OCI-LY7 (cell line): ENCODE measurements around the gene GOLT1A. TPM values are rescaled to one million over a fixed set of nuclear protein-coding genes. Genes with fewer than 3 reads are reported as not detected.

Experiments
- BruUV-seq: library from RNA; stranded (reverse); fragments of 400-500 nt; replicated peaks from 2 replicates; lab custom pipeline; 2021; lab: Mats Ljungman, UMichigan
- CTCF ChIA-PET: fragments of 300-600 bp; sonication (Branson Sonifier 250); formaldehyde crosslinking; loops from one replicate; lab custom pipeline; 2022; ENCODE audit warnings: antibody characterized with exemption; ENCODE audit not compliant: unreplicated experiment; lab: Charles Lee
- POLR2A ChIA-PET: fragments of 300-600 bp; sonication (Branson Sonifier 250); formaldehyde crosslinking; loops from one replicate; lab custom pipeline; 2022; ENCODE audit warnings: antibody characterized with exemption; lab: Charles Lee
- DNase-seq: peaks from one replicate; pipeline ENCODE4 v3.0.0-alpha.2; 2015; ENCODE audit warnings: low spot score
- H2AFZ ChIP-seq: fragments of 200-600 bp; sonication (generic), shearing (Covaris generic); 2 replicates; pipeline ENCODE4 v1.6.1; 2014; ENCODE audit warnings: mild to moderate bottlenecking, antibody characterized with exemption, low read length, moderate library complexity
- H3K27ac ChIP-seq: fragments of 200-600 bp; sonication (generic); 2 replicates; pipeline ENCODE4 v1.5.1; 2014; ENCODE audit warnings: mixed run types, low read depth, mild to moderate bottlenecking, moderate library complexity, low read length, inconsistent platforms; ENCODE audit not compliant: poor library complexity, severe bottlenecking
- H3K36me3 ChIP-seq: fragments of 200-600 bp; sonication (generic); 2 replicates; pipeline ENCODE4 v1.6.1; 2014; ENCODE audit warnings: mild to moderate bottlenecking, antibody characterized with exemption, low read length, moderate library complexity, mixed read lengths; ENCODE audit not compliant: insufficient read depth
- H3K4me1 ChIP-seq: fragments of 200-600 bp; sonication (generic); 2 replicates; pipeline ENCODE4 v1.5.1; 2014; ENCODE audit warnings: mild to moderate bottlenecking, low read length; ENCODE audit not compliant: insufficient read depth, poor library complexity, severe bottlenecking
- H3K4me2 ChIP-seq: fragments of 200-600 bp; sonication (generic); 2 replicates; pipeline ENCODE4 v1.6.1; 2014; ENCODE audit warnings: mild to moderate bottlenecking, low read length
- H3K4me3 ChIP-seq: fragments of 200-600 bp; sonication (generic); 2 replicates; pipeline ENCODE4 v1.5.1; 2014; ENCODE audit warnings: mild to moderate bottlenecking, low read depth, low read length; ENCODE audit not compliant: poor library complexity, severe bottlenecking
- H3K79me2 ChIP-seq: fragments of 200-600 bp; sonication (generic); 2 replicates; pipeline ENCODE4 v1.6.1; 2016; ENCODE audit warnings: low read depth, mild to moderate bottlenecking, low read length, moderate library complexity, mixed read lengths; ENCODE audit not compliant: insufficient read depth
- H3K9me2 ChIP-seq: fragments of 200-600 bp; sonication (generic); 2 replicates; pipeline ENCODE4 v1.6.1; 2016; ENCODE audit warnings: mild to moderate bottlenecking, low read length, mixed read lengths; ENCODE audit not compliant: insufficient read depth
- H3K9me3 ChIP-seq: fragments of 200-600 bp; sonication (generic); 2 replicates; pipeline ENCODE4 v1.6.1; 2014; ENCODE audit warnings: mild to moderate bottlenecking, mixed run types, low read length, mixed read lengths
- H4K20me1 ChIP-seq: fragments of 200-600 bp; sonication (generic); 2 replicates; pipeline ENCODE4 v1.6.1; 2014; ENCODE audit warnings: mild to moderate bottlenecking, antibody characterized with exemption, low read length, moderate library complexity, mixed read lengths; ENCODE audit not compliant: insufficient read depth
- EZH2phosphoT487 ChIP-seq: fragments of 200-600 bp; sonication (generic); IDR thresholded peaks from 2 replicates; pipeline ENCODE4 v1.6.1; 2018; ENCODE audit warnings: low read depth, borderline replicate concordance, mild to moderate bottlenecking, mixed run types, antibody characterized with exemption, low read length, moderate library complexity, mixed read lengths
- intact Hi-C: fragments of 100-400 bp; cut with micrococcal nuclease; formaldehyde crosslinking; loops from one replicate; pipeline ENCODE4 v1.10.0; 2022; ENCODE audit not compliant: unreplicated experiment
- total RNA-seq, 2 experiments: library from RNA; depleted of rRNA in 1 of 2; stranded (reverse); fragments of >200 nt in 1 of 2; shearing (Covaris generic) in 1 of 2; gene quantifications; 2 replicates each; pipeline ENCODE4 v1.2.3, GENCODE V29; 2014 to 2022
- TF ChIP-seq, protein P1 (sequence below): fragments of 200-600 bp; sonication (generic); conservative IDR thresholded peaks from 2 replicates; pipeline ENCODE4 v1.5.1; 2014; ENCODE audit warnings: mild to moderate bottlenecking, antibody characterized with exemption, low read length, moderate library complexity, mixed read lengths

The GOLT1A gene
- total RNA-seq, 2 experiments from 2014 or later, result not detected

DNA sequence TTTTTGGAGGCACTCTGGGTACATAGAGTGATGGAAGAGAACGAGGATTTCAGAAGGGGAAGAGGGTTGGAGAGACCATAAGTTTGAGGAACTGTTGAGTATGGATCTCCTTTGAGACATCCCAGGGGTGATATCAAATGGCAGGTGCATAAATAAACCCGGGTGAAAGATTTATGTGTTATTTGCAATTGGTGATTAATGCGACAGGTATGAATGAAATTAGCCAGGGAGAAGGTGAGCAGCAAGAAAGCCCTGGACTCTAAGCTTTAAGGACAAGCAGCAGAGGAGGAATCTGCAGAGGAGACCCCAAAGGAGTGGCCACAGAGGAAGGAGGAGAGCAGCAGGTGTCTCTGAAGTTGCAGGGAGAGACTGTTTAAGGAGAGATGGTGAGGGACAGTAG, 38.8 kb downstream of the GOLT1A start:
- Histone ChIP-seq H3K79me2 (no peaks in the 10 kb centered on the region), H3K4me3 (no peak overlapping the region), H3K9me3 (peaks cover 7% of the 10 kb centered on the region; the same call in 1 of the 2 replicates), H4K20me1 (no peaks in the 10 kb centered on the region), H3K4me1 (no peaks in the 10 kb centered on the region), H3K9me2 (no peaks in the 10 kb centered on the region), H3K36me3 (no peaks in the 10 kb centered on the region), H2AFZ (no peak overlapping the region), H3K4me2 (no peak overlapping the region), H3K27ac (no peak overlapping the region)
- BruUV-seq, result no TSS peak
- POLR2A ChIA-PET, result no interaction called here
- intact Hi-C loops, result no loop called here
- TF ChIP-seq, protein P1, sequence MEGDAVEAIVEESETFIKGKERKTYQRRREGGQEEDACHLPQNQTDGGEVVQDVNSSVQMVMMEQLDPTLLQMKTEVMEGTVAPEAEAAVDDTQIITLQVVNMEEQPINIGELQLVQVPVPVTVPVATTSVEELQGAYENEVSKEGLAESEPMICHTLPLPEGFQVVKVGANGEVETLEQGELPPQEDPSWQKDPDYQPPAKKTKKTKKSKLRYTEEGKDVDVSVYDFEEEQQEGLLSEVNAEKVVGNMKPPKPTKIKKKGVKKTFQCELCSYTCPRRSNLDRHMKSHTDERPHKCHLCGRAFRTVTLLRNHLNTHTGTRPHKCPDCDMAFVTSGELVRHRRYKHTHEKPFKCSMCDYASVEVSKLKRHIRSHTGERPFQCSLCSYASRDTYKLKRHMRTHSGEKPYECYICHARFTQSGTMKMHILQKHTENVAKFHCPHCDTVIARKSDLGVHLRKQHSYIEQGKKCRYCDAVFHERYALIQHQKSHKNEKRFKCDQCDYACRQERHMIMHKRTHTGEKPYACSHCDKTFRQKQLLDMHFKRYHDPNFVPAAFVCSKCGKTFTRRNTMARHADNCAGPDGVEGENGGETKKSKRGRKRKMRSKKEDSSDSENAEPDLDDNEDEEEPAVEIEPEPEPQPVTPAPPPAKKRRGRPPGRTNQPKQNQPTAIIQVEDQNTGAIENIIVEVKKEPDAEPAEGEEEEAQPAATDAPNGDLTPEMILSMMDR, result no peak
- no peak for TF ChIP-seq EZH2phosphoT487
- DNase-seq, result no peak
- CTCF ChIA-PET, result no interaction called here

DNA sequence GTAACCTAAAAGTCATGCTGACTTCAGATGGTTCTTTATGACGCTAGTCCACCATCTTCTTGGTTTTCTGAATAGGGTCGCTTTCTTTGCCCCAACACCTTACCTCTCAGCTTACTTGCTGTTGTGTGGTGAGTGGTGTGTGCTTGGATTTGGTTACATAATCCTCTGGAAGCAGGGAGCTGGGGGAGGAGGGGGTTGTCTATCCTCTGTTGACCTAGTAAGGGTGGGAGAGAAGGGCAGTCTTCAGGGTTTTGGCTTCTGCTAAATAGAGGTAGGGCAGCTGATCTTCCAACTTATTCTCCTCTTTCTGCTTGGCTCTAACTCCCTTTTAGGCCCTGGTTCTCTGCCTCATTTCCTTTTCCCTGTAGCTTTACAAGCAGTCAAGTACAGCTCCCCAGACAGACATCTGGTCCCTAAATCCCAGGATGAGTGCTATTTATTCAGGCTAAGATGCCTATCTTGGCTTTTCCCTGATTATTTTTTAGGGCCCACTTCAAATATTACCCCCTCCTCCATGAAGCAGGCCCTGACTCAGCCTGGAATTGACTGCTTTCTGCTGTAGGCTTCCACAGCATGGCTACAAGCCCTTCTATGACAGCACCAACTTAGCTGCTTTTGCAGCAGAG, 41.3 kb downstream of the GOLT1A start:
- Histone ChIP-seq H3K36me3 (no peaks in the 10 kb centered on the region), H3K27ac (no peak overlapping the region), H3K4me1 (no peaks in the 10 kb centered on the region), H3K9me3 (peaks cover 16% of the 10 kb centered on the region; the same call in 1 of the 2 replicates), H3K4me3 (no peak overlapping the region), H3K4me2 (no peak overlapping the region), H3K79me2 (no peaks in the 10 kb centered on the region), H3K9me2 (no peaks in the 10 kb centered on the region), H2AFZ (no peak overlapping the region), H4K20me1 (no peaks in the 10 kb centered on the region)
- intact Hi-C loops, result no loop called here
- CTCF ChIA-PET, result interaction anchor here (0.6 kb wide), 1 partner anchor 28 kb away, joined by 3 read pairs; no protein-coding TSS in a partner anchor
- TF ChIP-seq, protein P1, result no peak
- TF ChIP-seq EZH2phosphoT487, result no peak
- POLR2A ChIA-PET, result interaction anchor here (1.0 kb wide), 1 partner anchor 18 kb away, joined by 4 read pairs; no protein-coding TSS in a partner anchor
- DNase-seq, result no peak
- no TSS peak for BruUV-seq

DNA sequence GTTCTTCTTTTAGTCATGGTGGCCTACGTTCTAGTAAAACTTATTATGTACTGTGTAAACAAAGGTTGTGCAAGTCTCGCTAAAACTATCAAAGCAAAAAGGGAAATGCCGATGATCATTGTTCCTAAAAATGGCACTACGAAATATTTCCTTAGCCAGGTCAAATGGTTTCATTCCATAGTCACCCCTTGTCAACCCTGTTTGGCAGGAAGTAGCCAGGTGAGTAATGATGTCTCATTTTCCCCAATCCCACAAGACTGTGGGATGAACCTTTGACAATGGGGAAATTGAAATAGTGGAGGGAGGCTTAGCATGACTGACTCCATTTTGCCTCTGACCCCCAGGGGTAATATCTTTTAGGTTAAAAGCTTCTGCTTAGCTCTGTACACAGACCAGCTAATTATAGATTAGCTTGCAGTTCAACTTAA, 42.0 kb downstream of the GOLT1A start:
- CTCF ChIA-PET, result interaction anchor here (0.6 kb wide), 1 partner anchor 29 kb away, joined by 3 read pairs; no protein-coding TSS in a partner anchor
- no TSS peak for BruUV-seq
- no peak overlapping the region for H3K4me2 ChIP-seq

More for the DNA sequence above, 42.0 kb downstream of the GOLT1A start:
- POLR2A ChIA-PET, result interaction anchor here (0.7 to 1.0 kb wide), 2 partner anchors 19 to 357 kb away, joined by 3 to 4 read pairs; no protein-coding TSS in a partner anchor
- H3K9me3 ChIP-seq, result peaks cover 16% of the 10 kb centered on the region; the same call in 1 of the 2 replicates
- H3K9me2 ChIP-seq, result no peaks in the 10 kb centered on the region
- no peak overlapping the region for H3K4me3 ChIP-seq
- no peaks in the 10 kb centered on the region for H3K79me2 ChIP-seq
- no peaks in the 10 kb centered on the region for H3K4me1 ChIP-seq
- no peak for TF ChIP-seq EZH2phosphoT487
- TF ChIP-seq, protein P1, result no peak
- DNase-seq, result no peak
- H3K27ac ChIP-seq, result no peak overlapping the region
- H3K36me3 ChIP-seq, result no peaks in the 10 kb centered on the region
- intact Hi-C loops, result no loop called here
- no peak overlapping the region for H2AFZ ChIP-seq
- H4K20me1 ChIP-seq, result no peaks in the 10 kb centered on the region
